GM12878 (cell line): ENCODE measurements around the gene WWTR1.

Source experiments
- BCL11A ChIP-seq: IDR thresholded peaks from 2 replicates; pipeline ENCODE4 v1.6.1; 2011; ENCODE audit warnings: low read depth, low read length
- BRCA1 ChIP-seq: IDR thresholded peaks from 2 replicates; pipeline ENCODE4 v1.6.1; 2011; ENCODE audit warnings: low read depth, low read length, improper control_type of control experiment
- CREB1 ChIP-seq: IDR thresholded peaks from 2 replicates; pipeline ENCODE4 v1.6.1; 2012; ENCODE audit warnings: low read depth, mild to moderate bottlenecking, inconsistent platforms
- EP300 ChIP-seq, 2 experiments: fragments of 150-350 bp in 1 of 2; IDR thresholded peaks; 2 replicates each; pipeline ENCODE4 v1.6.1; 2011 to 2012; ENCODE audit warnings: low read depth in 2 of 2, low read length in 2 of 2, borderline replicate concordance in 1 of 2, improper control_type of control experiment in 1 of 2, inconsistent platforms in 1 of 2; ENCODE audit not compliant: control insufficient read depth in 1 of 2
- EZH2 ChIP-seq: IDR thresholded peaks from 2 replicates; pipeline ENCODE4 v1.6.1; 2012; ENCODE audit warnings: low read depth, mild to moderate bottlenecking, control low read depth, inconsistent platforms, low read length, borderline replicate concordance; ENCODE audit not compliant: control insufficient read depth
- MEF2A ChIP-seq: IDR thresholded peaks from 2 replicates; pipeline ENCODE4 v1.6.1; 2011; ENCODE audit warnings: low read depth, mild to moderate bottlenecking, low read length, moderate library complexity; ENCODE audit not compliant: insufficient read depth
- NR2F1 ChIP-seq: fragments of 450-650 bp; conservative IDR thresholded peaks from 2 replicates; pipeline ENCODE4 v1.6.1; 2017; ENCODE audit warnings: mild to moderate bottlenecking
- PAX8 ChIP-seq: fragments of 450-650 bp; IDR thresholded peaks from 2 replicates; pipeline ENCODE4 v1.6.1; 2017; ENCODE audit warnings: mild to moderate bottlenecking, moderate library complexity
- RFX5 ChIP-seq: IDR thresholded peaks from 2 replicates; pipeline ENCODE4 v1.6.1; 2011; ENCODE audit warnings: low read depth, low read length, improper control_type of control experiment
- ZNF274 ChIP-seq: IDR thresholded peaks from one replicate; pipeline ENCODE4 v1.8.0; 2011; ENCODE audit not compliant: insufficient read length, insufficient read depth
- TF ChIP-seq, protein P1 (sequence below): IDR thresholded peaks from 2 replicates; pipeline ENCODE4 v1.6.1; 2012; ENCODE audit warnings: low read depth, low read length, improper control_type of control experiment
- TF ChIP-seq, protein P2 (sequence below), 3 experiments: IDR thresholded peaks in 2 of 3; conservative IDR thresholded peaks in 1 of 3; 2 replicates each; pipeline ENCODE4 v1.5.1; 2011; ENCODE audit warnings: low read depth in 3 of 3, low read length in 3 of 3, mild to moderate bottlenecking in 3 of 3, control low read depth in 2 of 3, moderate library complexity in 2 of 3, inconsistent platforms in 1 of 3, mixed read lengths in 1 of 3; ENCODE audit not compliant: control insufficient read depth in 2 of 3, insufficient read depth in 1 of 3; ENCODE audit errors: extremely low read depth in 1 of 3
- TF ChIP-seq, protein P3 (sequence below): IDR thresholded peaks from 2 replicates; pipeline ENCODE4 v1.6.1; 2012; ENCODE audit warnings: low read depth, low read length, improper control_type of control experiment

DNA sequence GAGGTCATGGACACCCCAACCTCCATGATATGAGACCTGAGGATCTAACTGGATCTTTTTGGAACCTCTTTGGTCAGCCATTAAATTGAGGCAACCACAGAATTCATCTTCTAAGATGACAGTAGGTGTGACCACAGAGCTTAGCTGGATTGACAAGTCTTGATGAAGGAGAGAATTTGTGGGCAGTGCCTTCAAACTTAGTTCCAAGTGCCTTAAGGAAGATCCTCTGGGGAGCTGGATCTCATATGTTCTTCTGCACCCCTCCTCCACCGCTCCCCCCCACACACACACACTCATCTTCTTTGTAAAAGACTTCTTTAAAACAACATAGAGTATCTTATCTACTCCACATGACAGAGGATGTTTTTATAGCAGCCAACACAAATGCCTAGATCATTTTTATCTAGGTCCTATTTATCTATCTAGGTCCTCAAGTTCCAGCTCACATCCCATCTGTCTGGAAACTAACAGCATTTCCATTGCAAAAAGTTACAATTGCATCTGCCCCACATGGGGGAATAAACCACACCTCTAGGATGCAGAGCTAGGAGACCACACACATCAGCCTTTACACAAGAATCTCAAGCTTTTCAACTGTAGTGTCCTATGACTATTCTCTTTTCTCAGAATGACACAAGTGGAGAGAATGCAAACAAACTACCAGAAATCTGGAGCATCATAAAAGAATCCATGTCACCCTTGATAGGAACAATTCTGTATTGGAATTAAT, 37.4 kb downstream of the WWTR1 start:
- no peak for TF ChIP-seq ZNF274
- TF ChIP-seq BCL11A = no peak
- no peak for TF ChIP-seq EP300 (IDR thresholded peaks at IDR 0.05; ENCODE audit: borderline replicate concordance in 1 of 2, control insufficient read depth in 1 of 2, low read depth in 2 of 2, low read length in 2 of 2)
- TF ChIP-seq, protein P1, sequence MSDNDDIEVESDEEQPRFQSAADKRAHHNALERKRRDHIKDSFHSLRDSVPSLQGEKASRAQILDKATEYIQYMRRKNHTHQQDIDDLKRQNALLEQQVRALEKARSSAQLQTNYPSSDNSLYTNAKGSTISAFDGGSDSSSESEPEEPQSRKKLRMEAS = no peak
- TF ChIP-seq MEF2A = no peak
- TF ChIP-seq RFX5 = no peak
- TF ChIP-seq PAX8 = no peak
- no peak for TF ChIP-seq BRCA1
- TF ChIP-seq NR2F1 = no peak
- TF ChIP-seq, protein P2, sequence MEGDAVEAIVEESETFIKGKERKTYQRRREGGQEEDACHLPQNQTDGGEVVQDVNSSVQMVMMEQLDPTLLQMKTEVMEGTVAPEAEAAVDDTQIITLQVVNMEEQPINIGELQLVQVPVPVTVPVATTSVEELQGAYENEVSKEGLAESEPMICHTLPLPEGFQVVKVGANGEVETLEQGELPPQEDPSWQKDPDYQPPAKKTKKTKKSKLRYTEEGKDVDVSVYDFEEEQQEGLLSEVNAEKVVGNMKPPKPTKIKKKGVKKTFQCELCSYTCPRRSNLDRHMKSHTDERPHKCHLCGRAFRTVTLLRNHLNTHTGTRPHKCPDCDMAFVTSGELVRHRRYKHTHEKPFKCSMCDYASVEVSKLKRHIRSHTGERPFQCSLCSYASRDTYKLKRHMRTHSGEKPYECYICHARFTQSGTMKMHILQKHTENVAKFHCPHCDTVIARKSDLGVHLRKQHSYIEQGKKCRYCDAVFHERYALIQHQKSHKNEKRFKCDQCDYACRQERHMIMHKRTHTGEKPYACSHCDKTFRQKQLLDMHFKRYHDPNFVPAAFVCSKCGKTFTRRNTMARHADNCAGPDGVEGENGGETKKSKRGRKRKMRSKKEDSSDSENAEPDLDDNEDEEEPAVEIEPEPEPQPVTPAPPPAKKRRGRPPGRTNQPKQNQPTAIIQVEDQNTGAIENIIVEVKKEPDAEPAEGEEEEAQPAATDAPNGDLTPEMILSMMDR (IDR thresholded peaks at IDR 0.05 in 2 of 3, conservative IDR thresholded peaks at IDR 0.05 in 1 of 3; ENCODE audit: control insufficient read depth in 2 of 3, extremely low read depth in 1 of 3, insufficient read depth in 1 of 3, low read depth in 3 of 3, low read length in 3 of 3) = no peak
- TF ChIP-seq CREB1 = no peak
- TF ChIP-seq EZH2 = no peak
- TF ChIP-seq, protein P3, sequence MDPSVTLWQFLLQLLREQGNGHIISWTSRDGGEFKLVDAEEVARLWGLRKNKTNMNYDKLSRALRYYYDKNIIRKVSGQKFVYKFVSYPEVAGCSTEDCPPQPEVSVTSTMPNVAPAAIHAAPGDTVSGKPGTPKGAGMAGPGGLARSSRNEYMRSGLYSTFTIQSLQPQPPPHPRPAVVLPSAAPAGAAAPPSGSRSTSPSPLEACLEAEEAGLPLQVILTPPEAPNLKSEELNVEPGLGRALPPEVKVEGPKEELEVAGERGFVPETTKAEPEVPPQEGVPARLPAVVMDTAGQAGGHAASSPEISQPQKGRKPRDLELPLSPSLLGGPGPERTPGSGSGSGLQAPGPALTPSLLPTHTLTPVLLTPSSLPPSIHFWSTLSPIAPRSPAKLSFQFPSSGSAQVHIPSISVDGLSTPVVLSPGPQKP = no peak
